Breast epithelium (tissue), 3 donors: Measurements from ENCODE around the gene MOCS3.

Source experiments
- CTCF ChIP-seq, 3 donors: fragments of 450-650 bp; IDR thresholded peaks; one replicate each; pipeline ENCODE4 v1.5.1; 2016 to 2017; ENCODE audit warnings: antibody characterized with exemption in 3 of 3, mild to moderate bottlenecking in 3 of 3, moderate library complexity in 3 of 3
- POLR2A ChIP-seq: fragments of 450-650 bp; IDR thresholded peaks from one replicate; pipeline ENCODE4 v1.6.1; 2016; ENCODE audit warnings: antibody characterized with exemption, mild to moderate bottlenecking, moderate library complexity
- POLR2AphosphoS5 ChIP-seq, 3 donors: sonication (generic); formaldehyde crosslinking; IDR thresholded peaks; one replicate each; pipeline ENCODE4 v1.6.1; 2017; ENCODE audit warnings: antibody characterized with exemption in 3 of 3

- no peak for TF ChIP-seq CTCF (IDR thresholded peaks at IDR 0.05)
- TF ChIP-seq POLR2A = no peak
- TF ChIP-seq POLR2AphosphoS5 (IDR thresholded peaks at IDR 0.05) = no peak
These were observed 36.7 kb upstream of the MOCS3 start for GRCh38 chr20:50921803-50922501.
